Endothelial cell of umbilical vein (primary cell): ENCODE measurements around the gene GTPBP2.
"Not testable (repeated sequence)": the region's sequence is repeated elsewhere in the genome, so short reads cannot be mapped to it uniquely, and the experiment has no call there.

Experiments
- EZH2 ChIP-seq: IDR thresholded peaks from 2 replicates; pipeline ENCODE4 v1.6.1; 2012; ENCODE audit warnings: borderline replicate concordance, low read depth, mild to moderate bottlenecking, moderate library complexity, low read length, inconsistent platforms; ENCODE audit not compliant: severe bottlenecking
- JUN ChIP-seq: IDR thresholded peaks from 2 replicates; pipeline ENCODE4 v1.6.1; 2011; ENCODE audit warnings: borderline replicate concordance, low read depth; ENCODE audit not compliant: insufficient read length, insufficient read depth
- POLR2A ChIP-seq: IDR thresholded peaks from 2 replicates; pipeline ENCODE4 v1.6.1; 2012; ENCODE audit warnings: low read depth, mild to moderate bottlenecking, control low read depth, low read length
- POLR2AphosphoS5 ChIP-seq: IDR thresholded peaks from 2 replicates; pipeline ENCODE4 v1.6.1; 2012; ENCODE audit warnings: low read depth, mild to moderate bottlenecking, control low read depth, low read length, moderate library complexity; ENCODE audit not compliant: insufficient read depth
- TF ChIP-seq, protein P1 (sequence below), 2 donors: IDR thresholded peaks; 1 replicate in 1 of 2; 2 replicates in 1 of 2; pipeline ENCODE4 v1.5.1; 2011; ENCODE audit warnings: low read length in 2 of 2, mild to moderate bottlenecking in 2 of 2, moderate library complexity in 2 of 2, control low read depth in 1 of 2, inconsistent platforms in 1 of 2, low read depth in 1 of 2; ENCODE audit not compliant: insufficient read depth in 1 of 2; ENCODE audit errors: extremely low read depth in 1 of 2

- TF ChIP-seq EZH2, POLR2AphosphoS5, POLR2A, JUN: not testable (repeated sequence)
- TF ChIP-seq, protein P1, sequence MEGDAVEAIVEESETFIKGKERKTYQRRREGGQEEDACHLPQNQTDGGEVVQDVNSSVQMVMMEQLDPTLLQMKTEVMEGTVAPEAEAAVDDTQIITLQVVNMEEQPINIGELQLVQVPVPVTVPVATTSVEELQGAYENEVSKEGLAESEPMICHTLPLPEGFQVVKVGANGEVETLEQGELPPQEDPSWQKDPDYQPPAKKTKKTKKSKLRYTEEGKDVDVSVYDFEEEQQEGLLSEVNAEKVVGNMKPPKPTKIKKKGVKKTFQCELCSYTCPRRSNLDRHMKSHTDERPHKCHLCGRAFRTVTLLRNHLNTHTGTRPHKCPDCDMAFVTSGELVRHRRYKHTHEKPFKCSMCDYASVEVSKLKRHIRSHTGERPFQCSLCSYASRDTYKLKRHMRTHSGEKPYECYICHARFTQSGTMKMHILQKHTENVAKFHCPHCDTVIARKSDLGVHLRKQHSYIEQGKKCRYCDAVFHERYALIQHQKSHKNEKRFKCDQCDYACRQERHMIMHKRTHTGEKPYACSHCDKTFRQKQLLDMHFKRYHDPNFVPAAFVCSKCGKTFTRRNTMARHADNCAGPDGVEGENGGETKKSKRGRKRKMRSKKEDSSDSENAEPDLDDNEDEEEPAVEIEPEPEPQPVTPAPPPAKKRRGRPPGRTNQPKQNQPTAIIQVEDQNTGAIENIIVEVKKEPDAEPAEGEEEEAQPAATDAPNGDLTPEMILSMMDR (IDR thresholded peaks at IDR 0.05; ENCODE audit: extremely low read depth in 1 of 2, insufficient read depth in 1 of 2, low read depth in 1 of 2, low read length in 2 of 2): not testable (repeated sequence)
Measured at GRCh38 chr6:43589564-43589963, 39.5 kb downstream of the GTPBP2 start.
